Measurements from ENCODE around the gene ROR2. TPM values are rescaled to one million over a fixed set of nuclear protein-coding genes. Genes with fewer than 3 reads are reported as not detected.
"Not testable (repeated sequence)": the region's sequence is repeated elsewhere in the genome, so short reads cannot be mapped to it uniquely, and the experiment has no call there.

The ROR2 gene
- total RNA-seq, 2 experiments from 2014 or later, result not detected

- no peak for TF ChIP-seq CTCF (IDR thresholded peaks at IDR 0.05)
- no peaks in the 10 kb centered on the region for H3K36me3 ChIP-seq (ENCODE audit: insufficient read depth, low read length)
- peaks cover 0 to 11% of the 10 kb centered on the region in 2 experiments for H3K9me3 ChIP-seq (ENCODE audit: control insufficient read depth in 1 of 2, insufficient read depth in 1 of 2, low read length in 2 of 2)
- Mint-ChIP-seq H3K36me3 (ENCODE audit: low read depth) (no peaks in the 10 kb centered on the region), H3K27me3 (peaks cover 26% of the 10 kb centered on the region), H3K27ac (no peak overlapping the region), H3K9me3 (peaks cover 3% of the 10 kb centered on the region), H3K4me1 (ENCODE audit: low read depth) (no peaks in the 10 kb centered on the region), H3K4me3 (no peak overlapping the region)
- H3K27ac ChIP-seq (ENCODE audit: low read depth in 1 of 2, low read length in 2 of 2), result no peak overlapping the region
- ChIA-PET POLR2A (no interaction called here), CTCF (no interaction called here)
- ATAC-seq (ENCODE audit: poor library complexity) (no peak), DNase-seq (no peak)
- H3K4me1 ChIP-seq (ENCODE audit: insufficient read depth, low read length), result no peaks in the 10 kb centered on the region
- no peak overlapping the region for H3K4me3 ChIP-seq (ENCODE audit: low read length)
- intact Hi-C loops (cut with DNase I, micrococcal nuclease), result no loop called here
- H3K27me3 ChIP-seq (ENCODE audit: control insufficient read depth in 1 of 2, insufficient read depth in 2 of 2, low read length in 2 of 2), result peaks cover 8 to 9% of the 10 kb centered on the region in 2 experiments
Measured at GRCh38 chr9:91642771-91643170, 307.3 kb downstream of the ROR2 start.

GRCh38 chr9:91640428-91640827 lies 309.6 kb downstream of the ROR2 start:
- no peak overlapping the region for H3K27ac ChIP-seq (ENCODE audit: low read depth in 1 of 2, low read length in 2 of 2)
- POLR2A ChIA-PET, result no interaction called here
- no peaks in the 10 kb centered on the region for H3K4me1 ChIP-seq (ENCODE audit: insufficient read depth, low read length)
- ATAC-seq (ENCODE audit: poor library complexity) (no peak), DNase-seq (no peak)
- intact Hi-C loops (cut with DNase I, micrococcal nuclease), result no loop called here
- H3K4me1 Mint-ChIP-seq (ENCODE audit: low read depth), result no peaks in the 10 kb centered on the region
- no peak overlapping the region for H3K4me3 Mint-ChIP-seq
- no peak overlapping the region for H3K4me3 ChIP-seq (ENCODE audit: low read length)
- no peak for TF ChIP-seq CTCF (IDR thresholded peaks at IDR 0.05)
- H3K27me3 Mint-ChIP-seq, result peaks cover 13% of the 10 kb centered on the region
- no peaks in the 10 kb centered on the region for H3K36me3 ChIP-seq (ENCODE audit: insufficient read depth, low read length)
- no peak overlapping the region for H3K27ac Mint-ChIP-seq
- CTCF ChIA-PET, result no interaction called here
- peaks cover 0 to 3% of the 10 kb centered on the region in 2 experiments for H3K27me3 ChIP-seq (ENCODE audit: control insufficient read depth in 1 of 2, insufficient read depth in 2 of 2, low read length in 2 of 2)
- no peaks in the 10 kb centered on the region for H3K36me3 Mint-ChIP-seq (ENCODE audit: low read depth)
- peaks cover 0 to 6% of the 10 kb centered on the region in 2 experiments for H3K9me3 ChIP-seq (ENCODE audit: control insufficient read depth in 1 of 2, insufficient read depth in 1 of 2, low read length in 2 of 2)
- H3K9me3 Mint-ChIP-seq, result peaks cover 3% of the 10 kb centered on the region

- H3K27me3 ChIP-seq (ENCODE audit: control insufficient read depth in 1 of 2, insufficient read depth in 2 of 2, low read length in 2 of 2), result no peaks in the 10 kb centered on the region
- Mint-ChIP-seq H3K27me3 (peaks cover 15% of the 10 kb centered on the region), H3K4me3 (no peak overlapping the region), H3K4me1 (ENCODE audit: low read depth) (no peaks in the 10 kb centered on the region), H3K9me3 (peaks cover 3% of the 10 kb centered on the region), H3K36me3 (ENCODE audit: low read depth) (no peaks in the 10 kb centered on the region), H3K27ac (no peak overlapping the region)
- H3K4me1 ChIP-seq (ENCODE audit: insufficient read depth, low read length), result no peaks in the 10 kb centered on the region
- intact Hi-C loops (cut with DNase I, micrococcal nuclease), result no loop called here
- H3K36me3 ChIP-seq (ENCODE audit: insufficient read depth, low read length), result no peaks in the 10 kb centered on the region
- no peak for ATAC-seq (ENCODE audit: poor library complexity)
- no peak for TF ChIP-seq CTCF (IDR thresholded peaks at IDR 0.05)
- H3K9me3 ChIP-seq (ENCODE audit: control insufficient read depth in 1 of 2, insufficient read depth in 1 of 2, low read length in 2 of 2), result peaks cover 0 to 6% of the 10 kb centered on the region in 2 experiments
- no peak for DNase-seq
- no peak overlapping the region for H3K4me3 ChIP-seq (ENCODE audit: low read length)
- ChIA-PET POLR2A (no interaction called here), CTCF (no interaction called here)
- no peak overlapping the region for H3K27ac ChIP-seq (ENCODE audit: low read depth in 1 of 2, low read length in 2 of 2)
Measured at GRCh38 chr9:91639054-91639453, 311.0 kb downstream of the ROR2 start.

- H3K4me3 ChIP-seq (ENCODE audit: low read length); H3K4me1 ChIP-seq (ENCODE audit: insufficient read depth, low read length); DNase-seq; H3K27ac Mint-ChIP-seq; H3K4me3 Mint-ChIP-seq; POLR2A ChIA-PET; H3K36me3 Mint-ChIP-seq (ENCODE audit: low read depth); H3K27ac ChIP-seq (ENCODE audit: low read depth in 1 of 2, low read length in 2 of 2); H3K9me3 Mint-ChIP-seq; ATAC-seq (ENCODE audit: poor library complexity); H3K4me1 Mint-ChIP-seq (ENCODE audit: low read depth); H3K9me3 ChIP-seq (ENCODE audit: control insufficient read depth in 1 of 2, insufficient read depth in 1 of 2, low read length in 2 of 2); H3K36me3 ChIP-seq (ENCODE audit: insufficient read depth, low read length); CTCF ChIA-PET; intact Hi-C loops (cut with DNase I, micrococcal nuclease): not testable (repeated sequence)
- H3K27me3 Mint-ChIP-seq, result peaks cover 38% of the 10 kb centered on the region
- peaks cover 14 to 22% of the 10 kb centered on the region in 2 experiments for H3K27me3 ChIP-seq (ENCODE audit: control insufficient read depth in 1 of 2, insufficient read depth in 2 of 2, low read length in 2 of 2)
Measured at GRCh38 chr9:91634832-91635231, 315.2 kb downstream of the ROR2 start.

All from CD4-positive, alpha-beta T cell (primary cell).